GM21447 (cell line): ENCODE measurements around the gene GNG2.

Source experiments
- ATAC-seq: cut with Tn5 transposase; IDR thresholded peaks from one replicate; pipeline ENCODE4 v1.9.1; 2021; ENCODE audit not compliant: unreplicated experiment

Gene GNG2

GRCh38 chr14:51860164-51860824, at the start of gene GNG2:
GNG2 (plus strand) TSS chr14:51860612; CDS start chr14:51950679, 90,067 bp downstream.
- ATAC-seq: peak; percentile 91

- ATAC-seq: no peak
Observed at GRCh38 chr14:51811706-51812105, 48.7 kb upstream of the GNG2 start.

- ATAC-seq: no peak
Observed at GRCh38 chr14:51816031-51816430, 44.4 kb upstream of the GNG2 start.

- no peak for ATAC-seq
Observed at GRCh38 chr14:51817326-51817725, 43.1 kb upstream of the GNG2 start.

DNA sequence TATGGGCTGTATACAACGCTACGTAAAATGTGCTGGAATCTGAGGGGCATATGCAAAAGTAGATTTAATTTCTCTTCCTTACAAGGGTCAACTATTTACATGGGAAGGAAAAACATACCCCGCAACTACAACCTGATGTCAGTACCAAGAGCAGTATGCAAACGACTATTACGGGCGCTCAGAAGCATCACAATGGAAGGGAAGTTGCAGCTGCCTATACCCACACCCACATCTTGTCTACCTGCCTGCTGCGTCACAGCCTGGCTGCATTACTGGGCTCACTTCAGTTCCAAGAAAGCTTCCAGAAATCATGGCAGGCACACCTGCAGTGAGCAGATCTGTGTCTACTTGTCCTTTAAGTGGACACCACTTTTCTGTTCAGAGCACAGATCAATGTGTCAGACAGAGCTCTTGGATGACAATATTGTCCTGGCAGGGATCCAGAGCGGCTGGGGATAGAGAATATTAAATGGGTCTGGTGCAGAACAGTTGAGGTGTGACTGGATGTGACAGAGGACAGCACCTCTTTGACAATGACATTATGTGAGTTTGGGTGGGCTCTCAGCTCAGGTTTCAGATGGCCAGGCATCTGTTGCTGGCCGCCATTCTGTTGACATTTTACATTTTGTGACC, 41.5 kb upstream of the GNG2 start:
- ATAC-seq: no peak

DNA sequence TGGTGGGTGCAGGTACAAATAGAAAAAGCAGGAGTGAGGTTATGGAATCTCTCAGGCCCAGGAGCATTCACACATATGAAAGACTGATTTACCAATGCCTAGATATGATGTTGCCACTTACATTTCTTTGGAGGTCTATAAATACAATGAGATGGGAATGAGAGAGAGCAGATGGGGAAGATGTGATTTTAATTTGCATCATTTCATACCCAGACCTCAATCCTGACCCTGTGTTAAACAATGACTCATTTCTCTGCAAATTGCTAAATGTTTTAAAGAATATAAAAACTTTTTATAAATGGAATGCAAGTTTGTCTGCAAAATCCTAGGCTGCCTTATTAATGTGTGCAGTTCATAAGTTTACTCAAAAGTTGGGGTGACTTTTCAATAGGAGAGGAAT, 38.6 kb upstream of the GNG2 start:
- no peak for ATAC-seq

DNA sequence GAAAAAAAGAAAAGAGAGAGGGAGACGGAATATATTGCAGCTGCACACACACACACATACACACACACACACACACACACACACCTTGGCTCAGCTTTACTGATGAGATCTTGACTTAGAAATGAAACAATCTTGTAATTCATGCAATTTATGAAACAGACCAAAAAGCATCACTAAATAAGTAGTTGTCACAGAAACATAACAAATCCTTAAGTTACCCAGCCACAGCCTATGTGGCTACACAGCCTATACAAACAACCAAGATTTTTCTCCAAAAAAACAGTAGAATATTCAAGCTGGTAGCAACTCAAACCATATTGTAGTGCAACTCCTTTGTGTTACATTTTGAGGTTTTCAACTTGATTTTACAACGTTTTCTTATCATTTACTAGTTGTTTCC, 37.9 kb upstream of the GNG2 start:
- no peak for ATAC-seq

- ATAC-seq: no peak
Observed at GRCh38 chr14:51823706-51824105, 36.7 kb upstream of the GNG2 start.

DNA sequence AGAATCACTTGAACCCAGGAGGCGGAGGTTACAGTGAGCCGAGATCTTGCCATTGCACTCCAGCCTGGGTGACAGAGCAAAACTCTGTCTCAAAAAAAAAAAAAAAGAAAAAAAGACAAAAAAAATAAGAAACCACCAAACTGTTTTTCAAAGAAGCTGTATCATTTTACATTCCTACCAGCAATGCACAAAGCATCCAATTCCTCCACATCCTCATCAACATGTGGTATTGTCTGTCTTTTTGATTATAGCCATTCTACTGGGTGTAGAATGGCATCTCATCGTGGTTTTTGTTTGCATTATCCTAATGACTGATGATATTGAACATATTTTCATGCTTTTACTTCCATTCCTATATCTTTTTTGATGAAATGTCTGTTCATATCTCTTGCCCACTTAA, 36.2 kb upstream of the GNG2 start:
- no peak for ATAC-seq

DNA sequence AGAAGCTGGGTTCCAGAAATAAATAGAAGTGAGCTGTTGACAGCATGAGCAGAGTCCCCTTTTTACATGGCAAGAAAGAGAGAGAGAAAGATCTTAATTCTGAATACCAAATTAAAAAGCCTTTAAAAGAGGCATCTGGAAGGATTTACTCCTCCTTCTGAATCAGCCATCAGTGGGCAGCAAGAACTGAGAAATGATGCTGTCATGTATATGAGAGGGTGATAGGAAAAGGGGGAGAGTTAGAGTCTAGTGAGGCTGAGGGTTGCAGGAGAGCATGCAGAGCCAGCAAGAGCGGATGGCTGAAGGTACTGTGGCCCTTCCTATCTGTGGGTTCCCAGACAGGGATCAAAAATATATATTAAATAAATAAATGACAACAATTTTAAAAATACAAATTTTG, 34.5 kb upstream of the GNG2 start:
- ATAC-seq: no peak

GRCh38 chr14:51828017-51828797, 32.2 kb upstream of the GNG2 start:
- ATAC-seq: peak; percentile 94

GRCh38 chr14:51834240-51834639, 26.2 kb upstream of the GNG2 start:
- no peak for ATAC-seq

GRCh38 chr14:51836417-51836816, 24.0 kb upstream of the GNG2 start:
- ATAC-seq: no peak

DNA sequence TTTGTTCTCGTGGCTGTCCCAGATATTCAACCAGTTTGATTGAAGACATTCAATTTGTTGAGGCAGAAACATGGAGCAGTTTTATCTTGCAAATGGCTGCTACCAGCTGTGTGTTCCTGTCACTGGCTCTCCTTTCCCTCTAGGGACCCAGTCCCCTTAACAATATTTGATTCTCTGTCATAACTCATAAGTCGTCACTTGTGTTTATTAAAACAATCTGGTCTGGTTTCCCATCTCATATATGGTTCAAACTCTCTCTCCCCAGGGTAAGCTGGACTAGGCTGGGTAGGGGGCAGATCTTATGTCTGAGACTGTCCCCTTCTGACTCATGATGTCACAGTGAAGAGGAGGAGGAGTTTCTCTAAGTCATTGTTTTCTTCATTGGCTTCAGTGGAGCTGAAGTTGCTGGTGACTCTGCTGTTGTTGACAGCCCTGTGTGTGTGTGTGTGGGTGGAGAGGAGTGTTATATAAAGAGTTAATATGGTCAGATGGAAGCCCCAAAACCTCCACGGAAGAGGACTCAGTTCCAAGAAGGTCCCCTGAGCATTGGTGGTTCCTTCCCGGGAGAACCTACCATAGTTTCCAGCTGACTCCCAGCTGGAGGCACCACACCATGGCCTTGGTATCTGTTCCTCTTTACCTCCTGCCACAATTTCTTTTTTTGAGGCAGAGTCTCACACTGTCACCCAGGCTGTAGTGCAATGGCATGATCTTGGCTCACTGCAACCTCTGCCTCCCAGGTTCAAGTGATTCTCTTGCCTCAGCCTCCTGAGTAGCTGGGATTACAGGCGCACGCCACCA, 16.1 kb upstream of the GNG2 start:
- peak; percentile 36 for ATAC-seq

DNA sequence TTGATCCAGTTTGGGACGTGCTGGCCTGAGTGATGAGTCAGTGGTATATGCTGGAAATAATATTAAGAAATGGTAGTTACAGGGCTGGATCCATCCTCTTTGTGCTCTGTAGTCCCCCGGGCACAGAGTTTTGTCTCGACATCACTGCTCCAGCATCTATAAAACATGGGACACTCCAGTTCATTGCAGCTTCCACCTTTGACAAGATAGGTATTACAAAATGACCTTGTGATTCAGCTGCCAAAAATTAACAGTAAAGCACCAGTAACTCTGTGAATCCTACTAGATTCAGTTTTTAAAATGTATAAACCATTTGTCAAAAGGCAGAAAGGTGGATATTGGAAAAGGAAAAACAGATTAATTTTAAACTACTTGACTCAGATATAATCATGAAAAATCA, 14.6 kb upstream of the GNG2 start:
- ATAC-seq: no peak

DNA sequence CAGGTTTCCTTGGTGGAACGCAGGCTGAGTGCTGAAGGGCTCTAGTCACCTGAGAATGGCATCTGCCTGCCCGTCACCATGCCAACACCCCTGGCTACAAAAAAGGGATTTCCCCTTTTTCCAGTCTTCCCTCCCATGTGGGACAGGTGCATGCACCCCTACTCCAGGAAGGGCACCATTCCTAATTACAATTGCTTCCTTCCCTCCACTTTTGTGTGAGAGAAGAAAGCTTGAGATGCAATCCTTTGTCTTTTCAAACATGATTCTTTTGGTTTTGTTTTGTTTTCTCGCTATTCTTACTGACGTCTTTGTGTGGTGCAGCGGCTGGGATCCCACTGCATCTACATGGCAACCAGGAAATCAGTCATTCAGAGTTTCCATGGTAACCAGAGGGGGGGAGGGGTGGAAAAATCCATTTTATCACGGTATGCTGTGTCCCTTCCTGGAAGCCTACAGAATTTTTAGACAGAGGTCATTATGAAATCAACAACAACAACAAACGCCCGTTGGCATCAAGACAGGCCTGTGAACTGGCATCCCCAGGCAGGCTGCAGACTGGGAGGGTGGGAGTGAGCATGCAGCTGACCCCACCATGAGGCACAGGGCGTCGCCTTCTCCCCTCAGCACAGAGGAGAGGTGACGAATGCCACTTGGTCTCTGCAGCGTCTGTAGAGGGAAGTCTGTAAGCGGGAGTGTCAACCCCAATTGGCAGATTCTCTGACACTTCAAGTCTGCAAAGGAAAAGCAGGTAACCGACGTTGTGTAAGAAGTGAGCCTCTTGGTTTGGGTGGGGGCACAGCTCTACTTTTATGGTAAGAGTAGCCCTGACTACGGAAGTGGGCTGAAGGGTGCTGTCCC, 13.6 kb upstream of the GNG2 start:
- peak; percentile 78 for ATAC-seq

GRCh38 chr14:51847489-51847796, 13.0 kb upstream of the GNG2 start:
- no peak for ATAC-seq

DNA sequence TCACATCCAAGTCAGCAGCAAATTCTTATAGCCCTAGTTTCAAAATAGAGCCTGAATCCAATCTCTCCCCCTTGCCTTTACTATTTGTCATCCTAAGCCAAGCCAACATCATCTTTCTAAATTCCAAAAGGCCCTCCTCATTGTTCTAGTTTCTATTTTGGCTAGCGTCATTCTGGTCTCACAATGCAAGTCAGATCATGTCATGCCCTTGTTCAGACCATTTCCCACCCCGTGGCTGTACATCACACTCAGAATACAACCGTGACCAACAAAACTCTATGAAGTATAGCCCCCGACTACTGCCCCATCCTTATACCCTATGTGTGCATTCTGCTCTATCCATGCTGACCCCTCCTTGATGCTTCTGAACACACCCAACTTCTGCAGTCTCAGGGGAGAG, 12.3 kb upstream of the GNG2 start:
- no peak for ATAC-seq

GRCh38 chr14:51849097-51849496, 11.3 kb upstream of the GNG2 start:
- no peak for ATAC-seq

DNA sequence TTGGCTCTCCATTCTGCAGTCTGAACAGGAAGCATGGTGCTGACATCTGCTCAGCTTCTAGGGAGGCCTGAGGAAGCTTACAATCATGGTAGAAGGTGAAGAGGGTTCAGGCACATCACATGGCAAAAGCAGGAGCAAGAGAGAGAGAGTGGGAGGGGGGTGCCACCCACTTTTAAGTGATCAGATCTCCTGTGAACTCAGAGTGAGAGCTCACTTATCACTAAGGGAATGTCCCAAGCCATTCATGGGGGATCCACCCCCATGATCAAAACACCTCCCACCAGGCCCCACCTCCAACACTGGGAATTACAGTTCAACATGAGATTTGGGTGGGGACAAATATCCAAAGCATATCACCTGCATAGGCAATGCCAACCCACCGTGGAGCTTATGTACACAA, 9.8 kb upstream of the GNG2 start:
- ATAC-seq: no peak

GRCh38 chr14:51852541-51852940, 7.9 kb upstream of the GNG2 start:
- no peak for ATAC-seq
